A673 (cell line): ENCODE data around the gene CBX7. TPM values are rescaled to one million over a fixed set of nuclear protein-coding genes. Genes with fewer than 3 reads are reported as not detected.

Experiments used
- BruUV-seq: library from RNA; stranded (reverse); fragments of 400-500 nt; replicated peaks from 2 replicates; lab custom pipeline; 2021; lab: Mats Ljungman, UMichigan
- CTCF ChIA-PET: fragments of 300-600 bp; sonication (Branson Sonifier 250); formaldehyde crosslinking; loops from one replicate; lab custom pipeline; 2022; ENCODE audit warnings: antibody characterized with exemption; lab: Charles Lee
- POLR2A ChIA-PET: fragments of 300-600 bp; sonication (Branson Sonifier 250); formaldehyde crosslinking; loops from one replicate; lab custom pipeline; 2022; ENCODE audit warnings: antibody characterized with exemption; ENCODE audit not compliant: low non-redundant PET; lab: Charles Lee
- DNase-seq: peaks from one replicate; pipeline ENCODE4 v3.0.0-alpha.2; 2015; ENCODE audit warnings: low spot score
- H3K27ac ChIP-seq: fragments of 200-600 bp; sonication (generic); 2 replicates; pipeline ENCODE4 v1.5.1; 2016; ENCODE audit warnings: mixed run types, low read depth, mild to moderate bottlenecking, mixed read lengths, antibody characterized with exemption, low read length; ENCODE audit not compliant: poor library complexity, severe bottlenecking
- H3K27me3 ChIP-seq: fragments of 200-600 bp; sonication (generic); replicated peaks from 2 replicates; pipeline ENCODE4 v1.6.1; 2017; ENCODE audit warnings: mixed run types, low read depth, mild to moderate bottlenecking, mixed read lengths, antibody characterized with exemption, low read length; ENCODE audit not compliant: insufficient read depth, poor library complexity
- H3K36me3 ChIP-seq: fragments of 200-600 bp; sonication (generic); 2 replicates; pipeline ENCODE4 v1.6.1; 2016; ENCODE audit warnings: mixed run types, mild to moderate bottlenecking, mixed read lengths, antibody characterized with exemption, low read length; ENCODE audit not compliant: insufficient read depth, poor library complexity, severe bottlenecking
- H3K4me1 ChIP-seq: fragments of 200-600 bp; sonication (generic); 2 replicates; pipeline ENCODE4 v1.6.1; 2017; ENCODE audit warnings: mixed run types, mild to moderate bottlenecking, mixed read lengths, antibody characterized with exemption, low read length; ENCODE audit not compliant: insufficient read depth, poor library complexity, severe bottlenecking
- H3K4me3 ChIP-seq: fragments of 200-600 bp; sonication (generic); 2 replicates; pipeline ENCODE4 v1.5.1; 2016; ENCODE audit warnings: low read depth, mixed run types, mild to moderate bottlenecking, mixed read lengths, low read length; ENCODE audit not compliant: poor library complexity, severe bottlenecking
- H3K9me3 ChIP-seq: fragments of 200-600 bp; sonication (generic); 2 replicates; pipeline ENCODE4 v1.6.1; 2016; ENCODE audit warnings: mixed run types, low read depth, mild to moderate bottlenecking, mixed read lengths, antibody characterized with exemption, low read length; ENCODE audit not compliant: poor library complexity, severe bottlenecking
- CTCF ChIP-seq: fragments of 300-800, 200-600 bp; sonication (generic); conservative IDR thresholded peaks from 2 replicates; pipeline ENCODE4 v1.5.1; 2017; ENCODE audit warnings: low read depth, mild to moderate bottlenecking, antibody characterized with exemption, low read length, moderate library complexity, mixed read lengths
- EZH2 ChIP-seq: fragments of 200-600 bp; sonication (generic); IDR thresholded peaks from 2 replicates; pipeline ENCODE4 v1.6.1; 2017; ENCODE audit warnings: borderline replicate concordance, low read depth, mild to moderate bottlenecking, mixed read lengths, antibody characterized with exemption, low read length; ENCODE audit not compliant: poor library complexity, severe bottlenecking
- intact Hi-C: fragments of 100-400 bp; cut with micrococcal nuclease; formaldehyde crosslinking; loops from one replicate; pipeline ENCODE4 v1.10.0; 2022; ENCODE audit not compliant: unreplicated experiment
- total RNA-seq: library from RNA; stranded (reverse); gene quantifications from 2 replicates; pipeline ENCODE4 v1.2.3, GENCODE V29; 2021

The CBX7 gene
- total RNA-seq, 1 experiment from 2014 or later: 2.8 TPM

GRCh38 chr22:39128508-39128907 lies 24.0 kb downstream of the CBX7 start:
- DNase-seq: no peak
- intact Hi-C loops: no loop called here
- POLR2A ChIA-PET: interaction anchor here (0.7 kb wide), 1 partner anchor 191 kb away, joined by 4 read pairs; no protein-coding TSS in a partner anchor

GRCh38 chr22:39125622-39126021 lies 26.9 kb downstream of the CBX7 start:
- no peak for TF ChIP-seq CTCF
- no peak for TF ChIP-seq EZH2
- CTCF ChIA-PET: no interaction called here
- BruUV-seq: no TSS peak
- Histone ChIP-seq H3K27me3 (no peaks in the 10 kb centered on the region), H3K9me3 (no peaks in the 10 kb centered on the region), H3K4me3 (no peak overlapping the region), H3K27ac (no peak overlapping the region), H3K36me3 (no peaks in the 10 kb centered on the region), H3K4me1 (no peaks in the 10 kb centered on the region)
- POLR2A ChIA-PET: interaction anchor here (0.6 kb wide), 1 partner anchor 274 kb away, joined by 5 read pairs; the partner anchor contains the start of gene TAB1
- intact Hi-C loops: no loop called here
- DNase-seq: no peak

More at GRCh38 chr22:39128508-39128907, 24.0 kb downstream of the CBX7 start:
- Histone ChIP-seq H3K36me3 (no peaks in the 10 kb centered on the region), H3K4me1 (no peaks in the 10 kb centered on the region), H3K27me3 (no peaks in the 10 kb centered on the region), H3K9me3 (no peaks in the 10 kb centered on the region), H3K27ac (no peak overlapping the region), H3K4me3 (no peak overlapping the region)
- no TSS peak for BruUV-seq
- CTCF ChIA-PET: no interaction called here
- no peak for TF ChIP-seq EZH2

- CTCF ChIA-PET: no interaction called here
- intact Hi-C loops: no loop called here
- TF ChIP-seq CTCF (no peak), EZH2 (no peak)
Measured at GRCh38 chr22:39123751-39124581, 28.5 kb downstream of the CBX7 start.

More at GRCh38 chr22:39123751-39124581, 28.5 kb downstream of the CBX7 start:
- H3K4me1 ChIP-seq: no peaks in the 10 kb centered on the region
- H3K27me3 ChIP-seq: no peaks in the 10 kb centered on the region
- no peak overlapping the region for H3K27ac ChIP-seq
- POLR2A ChIA-PET: no interaction called here
- no peaks in the 10 kb centered on the region for H3K9me3 ChIP-seq
- no TSS peak for BruUV-seq
- no peak for DNase-seq
- H3K4me3 ChIP-seq: no peak overlapping the region
- no peaks in the 10 kb centered on the region for H3K36me3 ChIP-seq
